SHP77 treated with DMSO at 0.1 percent for 48 hours (cell line): ENCODE measurements around the gene ALOX15B.

Experiments
- DNase-seq: peaks from one replicate; lab custom pipeline; 2025; lab: John Stamatoyannopoulos, UW

ALOX15B gene

DNA sequence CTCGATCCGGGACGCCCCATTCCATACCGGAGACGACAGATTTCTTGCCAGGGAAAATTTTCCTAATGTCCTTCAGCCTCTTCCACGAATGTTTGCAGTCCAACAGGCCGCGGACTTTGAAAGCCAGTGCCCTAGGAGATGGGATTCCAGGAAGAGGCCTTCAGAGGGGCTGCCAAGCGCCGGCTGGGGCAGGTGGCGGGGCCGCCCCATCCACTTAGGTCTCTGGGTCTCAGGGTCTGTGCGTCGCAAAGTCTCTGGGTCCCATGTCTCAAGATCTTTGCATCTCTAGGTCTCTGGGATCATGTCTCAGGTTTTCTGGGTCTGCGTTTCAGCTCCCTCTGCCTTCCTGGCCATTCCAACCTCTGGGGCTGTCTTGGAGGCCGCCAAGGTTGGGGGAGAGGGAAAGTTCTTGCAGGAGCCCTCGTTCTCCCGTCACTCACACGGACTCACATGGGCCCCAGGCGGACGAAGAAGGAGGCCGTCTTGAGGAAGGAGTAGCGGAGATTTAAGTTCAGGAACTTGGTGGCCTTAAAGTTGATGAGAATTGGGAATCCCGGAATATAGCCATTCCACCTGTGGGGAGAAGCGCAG lies 41.4 kb downstream of the ALOX15B start:
- DNase-seq = no peak

DNA sequence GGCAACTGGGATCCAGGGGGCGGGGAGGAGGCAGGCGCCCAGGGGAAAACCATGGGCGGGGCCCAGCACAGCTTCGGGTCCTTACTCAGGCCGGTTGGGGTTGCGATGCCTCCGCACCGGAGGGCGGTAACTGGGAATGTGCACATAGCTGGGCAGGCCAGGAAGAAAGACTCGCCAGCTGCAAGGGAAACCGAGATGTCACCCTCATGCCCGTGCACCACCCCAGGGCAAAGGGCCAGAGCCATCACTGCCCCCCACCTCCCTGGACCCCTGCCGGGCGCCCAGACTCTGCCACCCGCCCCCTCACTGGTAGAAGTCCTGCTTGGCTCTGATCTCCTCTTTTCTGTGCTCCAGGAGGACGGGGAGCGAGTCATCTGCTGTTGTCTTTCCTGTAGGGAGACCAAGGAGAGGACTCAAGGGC lies 42.0 kb downstream of the ALOX15B start:
- DNase-seq = no peak

DNA sequence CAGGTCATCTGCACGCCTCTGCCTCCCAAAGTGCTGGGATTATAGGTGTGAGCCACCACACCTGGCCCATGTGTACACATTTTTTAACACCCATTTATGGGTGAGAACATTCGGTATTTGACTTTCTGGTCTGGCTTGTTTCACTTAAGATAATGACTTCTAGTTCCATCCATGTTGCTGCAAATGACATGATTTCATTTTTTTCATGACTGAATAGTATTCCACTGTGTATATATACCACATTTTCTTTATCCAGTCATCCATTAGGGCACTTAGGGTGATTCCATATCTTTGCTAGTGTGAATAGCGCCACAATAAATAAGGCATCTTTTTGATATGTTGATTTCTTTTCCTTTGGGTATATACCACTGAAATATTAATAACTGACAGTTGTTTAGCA lies 43.0 kb downstream of the ALOX15B start:
- no peak for DNase-seq

DNA sequence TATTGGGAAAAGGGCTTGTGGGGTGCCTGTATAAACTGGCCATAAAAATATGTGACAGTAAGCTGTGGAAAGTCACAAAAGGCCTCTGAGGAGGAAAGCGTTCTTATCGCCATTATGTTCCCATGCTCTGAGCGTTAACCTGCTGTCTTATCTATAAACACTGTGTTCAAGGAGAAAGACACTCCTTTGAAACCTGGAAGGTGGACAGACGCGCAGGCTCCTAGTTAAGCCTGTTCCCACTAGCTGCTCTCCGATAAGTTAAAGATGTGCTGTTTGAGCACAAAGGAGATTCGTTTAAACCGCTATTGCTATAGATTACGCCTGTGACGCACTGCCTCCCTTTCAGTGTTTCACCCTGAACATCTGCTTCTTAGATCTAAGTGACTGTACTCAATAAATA lies 43.4 kb downstream of the ALOX15B start:
- no peak for DNase-seq

DNA sequence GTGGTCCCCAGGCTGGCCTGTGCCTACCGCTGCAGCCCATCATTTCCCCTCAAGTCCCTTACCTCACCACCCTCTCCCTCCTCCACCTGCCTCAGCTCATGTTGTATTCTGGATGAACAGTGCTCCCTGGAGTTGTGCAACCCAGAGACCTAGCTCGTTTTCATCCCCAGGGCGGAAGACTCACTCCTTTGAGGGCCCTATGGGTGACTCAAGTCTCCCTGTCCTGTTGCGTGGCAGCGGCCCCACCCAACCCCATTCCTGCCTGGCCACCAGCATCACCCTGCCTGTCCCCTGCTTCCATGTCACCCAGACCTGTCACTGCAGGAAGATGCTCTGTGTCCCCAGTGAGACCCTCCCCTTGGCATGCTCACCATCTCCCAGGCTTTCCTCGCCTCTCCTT lies 45.4 kb downstream of the ALOX15B start:
- DNase-seq = no peak

DNA sequence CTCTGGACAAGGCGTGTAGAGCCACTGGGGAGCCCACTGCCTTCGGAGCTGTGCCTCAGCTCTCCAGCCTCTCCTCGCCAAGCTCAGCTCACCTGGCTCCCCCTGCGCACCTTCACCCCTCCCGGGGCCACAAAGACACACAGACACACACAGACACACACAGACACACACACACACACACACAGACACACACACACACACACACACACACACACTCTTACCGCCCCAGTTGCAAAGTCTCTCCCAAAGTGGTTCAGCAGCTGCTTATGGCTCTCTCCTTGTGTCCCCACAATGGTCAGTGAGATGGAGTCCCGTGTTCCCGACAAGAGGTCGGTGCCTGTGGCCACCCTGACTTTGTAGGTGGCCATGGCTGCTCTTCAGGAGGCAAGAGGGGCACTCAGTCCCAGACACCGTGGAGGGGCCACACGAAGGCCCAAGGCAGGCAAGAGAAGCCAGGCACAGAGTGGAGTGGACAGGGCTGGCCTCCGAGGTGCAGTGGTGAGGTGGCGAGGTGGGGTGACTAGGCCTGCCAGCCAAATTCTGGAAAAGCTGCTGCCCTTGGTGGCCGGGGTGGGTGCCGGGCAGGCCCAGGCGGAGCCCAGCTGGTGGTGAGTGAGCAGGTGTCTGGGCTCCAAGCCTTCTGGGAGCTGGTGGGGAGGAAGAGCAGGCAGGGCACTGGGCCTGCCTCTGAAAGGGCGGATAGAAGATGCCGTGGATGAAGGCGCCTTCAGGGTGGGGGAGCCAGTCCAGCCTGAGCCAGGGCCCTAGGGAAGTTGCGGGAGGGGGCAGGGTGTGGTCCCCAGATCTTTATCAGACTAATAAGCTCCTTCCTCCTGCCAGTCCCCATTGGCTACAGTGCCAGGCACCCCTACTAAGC lies 48.5 kb downstream of the ALOX15B start, which contains the start of gene ALOX12B:
TSS of gene ALOX12B (minus strand) at position 642 of the 877 bp plus-strand sequence. CDS start at position 368, 274 bp downstream.
- peak; percentile 40 for DNase-seq

DNA sequence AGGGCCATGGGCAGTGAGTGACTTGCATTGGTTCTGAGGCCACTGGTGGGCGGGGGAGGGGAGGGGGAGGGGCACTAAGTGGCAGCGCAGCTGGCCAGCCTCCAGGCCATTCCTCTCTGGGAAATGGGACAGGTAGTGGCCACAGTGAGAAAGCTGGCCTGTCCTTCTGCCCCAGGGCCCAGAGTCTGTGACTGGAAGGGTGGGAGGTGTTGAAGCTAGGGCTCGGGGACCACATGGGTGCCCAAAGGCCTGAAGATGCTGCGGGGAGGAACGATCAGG lies 49.0 kb downstream of the ALOX15B start:
- DNase-seq = no peak

DNA sequence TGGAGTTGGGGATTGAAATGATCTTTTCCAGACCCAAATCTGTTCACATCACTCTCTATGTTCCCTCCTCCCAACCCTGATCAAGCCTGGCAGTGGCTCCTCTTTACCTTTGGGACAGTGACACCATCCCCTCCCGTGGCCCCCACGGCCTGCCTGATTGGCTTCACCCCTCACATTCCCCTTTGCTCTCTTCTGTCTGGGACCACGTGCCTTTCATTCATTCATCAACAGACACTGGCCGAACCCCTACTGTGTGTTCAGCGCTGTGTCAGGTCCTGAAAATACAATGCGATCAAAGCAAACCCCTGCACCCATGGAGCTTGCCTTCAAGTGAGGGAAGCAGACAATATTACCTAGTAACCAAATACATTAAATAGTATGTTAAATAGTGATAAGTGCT lies 50.9 kb downstream of the ALOX15B start:
- DNase-seq = no peak

DNA sequence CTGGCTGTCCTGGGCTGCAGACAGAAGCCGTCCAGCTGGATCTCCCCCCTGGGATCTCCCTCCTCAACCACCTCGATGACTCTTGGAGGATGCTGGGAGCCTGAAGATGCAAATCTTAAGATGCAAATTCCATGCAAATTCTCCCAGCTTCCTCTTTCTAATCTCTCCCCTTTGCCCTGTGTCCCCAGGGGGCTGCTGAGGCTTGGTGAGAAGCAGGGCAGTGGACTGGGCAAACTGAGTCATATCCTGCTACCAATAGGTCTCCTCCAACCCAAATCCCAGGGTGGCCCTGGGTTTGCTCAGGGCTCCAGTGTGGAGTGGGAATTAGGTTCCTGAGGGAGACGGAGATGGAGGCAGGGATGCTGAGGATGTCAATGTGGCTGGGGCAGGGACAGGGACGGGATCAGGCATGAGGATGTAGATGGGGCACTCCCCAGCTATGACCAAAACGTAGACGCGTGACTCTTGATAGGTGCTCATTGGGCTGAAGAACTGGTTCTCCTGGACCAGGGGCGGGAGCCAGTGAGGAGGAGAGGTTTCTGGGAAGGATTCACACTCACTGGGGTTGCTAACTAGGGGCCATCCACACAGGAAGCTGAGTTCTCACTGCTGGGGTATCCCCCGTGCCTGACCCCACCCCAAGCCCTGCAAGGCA lies 52.3 kb downstream of the ALOX15B start:
- DNase-seq = no peak

DNA sequence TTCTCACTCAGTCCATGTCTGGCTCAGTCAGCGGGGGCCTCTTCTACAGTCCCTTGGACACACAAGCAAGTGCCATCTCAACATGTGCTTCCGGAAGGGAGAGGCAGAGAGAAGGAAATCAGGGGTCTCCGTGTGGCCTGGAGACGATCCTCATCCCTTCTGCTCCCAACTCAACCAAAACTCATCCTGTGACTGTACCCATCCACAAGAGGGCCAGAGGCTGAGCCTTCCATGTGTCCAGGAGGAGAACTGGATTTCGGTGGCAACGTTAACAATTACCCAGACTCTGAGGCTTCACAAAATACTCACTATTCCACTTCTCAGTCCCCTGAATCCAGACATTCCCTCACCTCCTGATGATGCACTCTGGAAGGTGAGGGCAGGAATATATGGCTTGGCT lies 56.5 kb downstream of the ALOX15B start:
- DNase-seq = no peak

DNA sequence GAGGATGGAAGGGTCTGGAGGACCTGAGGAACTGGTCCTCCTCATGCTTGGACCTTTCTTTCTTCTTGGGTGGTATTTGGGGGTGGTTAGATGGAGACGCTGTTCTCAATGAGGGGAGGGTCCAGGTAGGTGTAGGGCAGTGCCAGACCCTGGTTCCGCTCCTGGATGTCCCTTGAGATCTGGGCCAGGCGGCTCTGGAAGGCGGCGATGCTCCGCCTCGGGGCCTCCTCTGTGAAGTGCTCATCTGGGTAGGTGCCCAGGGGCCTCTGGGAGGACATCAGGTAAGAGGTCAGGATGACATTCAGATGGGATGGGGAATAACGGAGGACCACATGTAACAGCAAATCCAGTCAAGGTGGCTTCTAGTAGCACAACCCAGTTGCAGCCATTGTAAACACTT lies 57.7 kb downstream of the ALOX15B start:
- no peak for DNase-seq
